Stimulated activated CD4-positive, alpha-beta T cell treated with anti-CD3 and anti-CD28 coated beads, Interleukin-4, amount 100 ng/mL, for 1 hour (primary cell): Measurements from ENCODE around the gene PLA2G2F.
"Not testable (repeated sequence)": the region's sequence is repeated elsewhere in the genome, so short reads cannot be mapped to it uniquely, and the experiment has no call there.

ENCODE experiments used
- DNase-seq: peaks from one replicate; pipeline ENCODE4 v3.0.0-alpha.2; 2020

Gene PLA2G2F

DNA sequence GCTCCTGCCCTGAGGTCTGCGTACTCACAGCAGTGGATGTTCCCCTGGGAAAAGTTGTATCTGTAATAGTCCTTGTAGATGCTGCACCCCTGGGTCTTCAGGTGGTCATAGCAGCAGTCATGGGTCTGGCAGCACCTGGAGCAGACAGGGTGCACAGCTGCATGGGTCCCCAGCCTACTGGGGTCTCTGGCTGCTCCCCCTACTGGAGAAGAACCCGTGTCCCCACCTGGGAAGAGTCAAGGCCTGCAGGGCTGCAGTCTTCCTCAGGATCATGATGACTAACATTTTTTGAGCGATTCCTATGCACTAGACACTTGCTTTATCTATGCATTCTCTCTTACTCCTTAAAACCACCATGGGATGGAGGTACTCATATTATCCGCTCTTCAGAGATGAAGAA, 23.6 kb upstream of the PLA2G2F start:
- no peak for DNase-seq

GRCh38 chr1:20115916-20116315, 23.2 kb upstream of the PLA2G2F start:
- DNase-seq = no peak

GRCh38 chr1:20117236-20117635, 21.9 kb upstream of the PLA2G2F start:
- no peak for DNase-seq

DNA sequence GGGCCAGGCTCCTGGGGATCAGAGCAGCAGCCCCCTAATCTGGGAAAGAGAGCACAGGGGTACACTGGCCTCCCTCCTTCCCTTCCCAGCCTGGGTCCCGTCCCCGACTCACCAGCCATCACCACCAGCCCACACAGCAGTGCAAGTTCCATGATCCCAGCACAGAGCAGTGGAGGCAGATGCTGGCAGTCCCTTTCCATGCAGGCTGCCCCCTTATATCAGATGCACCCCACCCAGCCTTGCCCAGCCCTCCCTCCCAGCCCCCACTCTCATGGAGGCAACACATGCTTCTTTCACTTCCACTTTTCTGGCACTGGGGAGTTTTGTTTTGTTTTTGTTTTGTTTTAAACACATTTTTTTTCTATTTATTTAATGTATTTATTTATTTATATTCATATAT, 19.8 kb upstream of the PLA2G2F start, which contains the start of gene PLA2G2D:
Gene PLA2G2D (minus strand): TSS at position 190 of the 400 bp plus-strand sequence. CDS start 38 bp downstream, at position 152.
- no peak for DNase-seq

- no peak for DNase-seq
Observed at GRCh38 chr1:20120796-20121195, 18.3 kb upstream of the PLA2G2F start.

DNA sequence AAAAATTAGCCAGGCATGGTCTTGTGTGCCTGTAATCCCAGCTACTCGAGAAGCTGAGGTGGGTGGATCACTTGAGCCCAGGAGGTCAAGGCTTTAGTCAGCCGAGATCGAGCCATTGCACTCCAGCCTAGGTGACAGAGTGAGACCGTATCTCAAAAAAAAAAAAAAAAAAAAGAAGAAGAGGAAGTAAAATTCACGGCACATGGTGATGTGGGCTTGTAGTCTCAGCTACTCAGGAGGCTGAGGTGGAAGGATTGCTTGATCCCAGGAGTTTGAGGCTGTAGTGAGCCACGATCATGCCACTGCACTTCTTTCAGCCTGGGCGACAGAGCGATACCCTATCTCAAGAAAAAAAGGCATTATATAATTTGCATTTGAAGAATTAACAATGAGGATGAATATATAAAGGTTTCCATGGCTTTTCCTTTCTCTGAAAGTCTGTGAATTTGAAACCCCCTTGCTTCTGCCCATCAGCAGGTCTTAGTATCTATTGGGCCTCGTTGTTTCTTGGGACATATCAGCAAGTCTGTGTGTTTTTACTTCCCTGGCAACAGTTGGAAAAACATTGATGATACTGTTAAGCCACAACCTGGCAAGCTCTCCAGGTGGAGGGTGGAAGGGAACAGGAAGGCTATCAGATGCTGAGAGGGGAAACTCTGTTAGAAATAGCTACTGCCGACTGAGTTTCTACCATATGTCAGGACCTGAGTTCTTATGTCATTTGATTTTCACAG, 15.2 kb upstream of the PLA2G2F start:
- no peak for DNase-seq

GRCh38 chr1:20124456-20125057, 14.6 kb upstream of the PLA2G2F start:
- DNase-seq = no peak

- no peak for DNase-seq
Observed at GRCh38 chr1:20125100-20125499, 14.0 kb upstream of the PLA2G2F start.

- no peak for DNase-seq
Observed at GRCh38 chr1:20126041-20126805, 12.9 kb upstream of the PLA2G2F start.

- no peak for DNase-seq
Observed at GRCh38 chr1:20126806-20127440, 12.2 kb upstream of the PLA2G2F start.

GRCh38 chr1:20130518-20130917, 8.6 kb upstream of the PLA2G2F start:
- not testable (repeated sequence) for DNase-seq

DNA sequence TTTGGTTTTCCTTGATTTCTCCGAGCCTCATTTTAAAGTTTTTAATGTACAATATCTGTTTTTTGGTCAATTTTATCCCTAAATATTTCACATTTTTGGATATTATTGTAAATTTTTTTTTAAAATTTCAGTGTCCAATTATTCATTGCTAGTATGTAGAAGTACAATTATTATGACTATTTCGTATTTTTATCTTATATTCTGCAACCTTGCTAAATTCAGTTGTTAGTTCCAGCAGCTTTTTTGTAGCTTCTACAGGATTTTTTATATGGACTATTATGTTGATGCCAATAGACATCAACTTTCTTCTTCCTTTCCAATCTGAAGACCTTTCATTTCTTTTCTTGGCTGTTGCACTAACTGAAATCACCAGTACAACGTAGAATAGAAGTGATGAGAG, 4.1 kb upstream of the PLA2G2F start:
- no peak for DNase-seq

- no peak for DNase-seq
Observed at GRCh38 chr1:20136249-20136648, 2.9 kb upstream of the PLA2G2F start.

DNA sequence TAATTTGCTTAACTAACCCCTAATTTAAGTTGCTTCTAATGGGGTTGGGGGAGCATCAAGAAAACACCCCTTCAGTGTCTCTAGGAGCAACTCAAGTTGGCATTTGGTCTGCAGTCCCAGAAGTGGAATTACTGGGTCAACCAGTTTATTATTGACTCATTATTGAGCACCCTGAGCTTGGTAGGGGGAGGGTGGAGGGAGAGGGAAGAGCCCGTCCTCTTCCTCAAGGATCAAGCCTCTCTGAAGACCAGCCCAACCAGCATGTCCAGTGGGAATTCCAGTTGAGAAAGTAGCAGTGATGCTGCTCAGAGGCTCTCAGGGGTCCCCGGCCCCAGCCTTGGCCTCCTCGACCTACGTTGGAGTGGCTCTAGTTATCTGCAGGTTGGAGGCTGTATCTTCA, 2.1 kb upstream of the PLA2G2F start:
- DNase-seq = no peak

GRCh38 chr1:20137604-20138003, 1.5 kb upstream of the PLA2G2F start:
- DNase-seq = no peak

GRCh38 chr1:20138346-20138745, 777 bp upstream of the PLA2G2F start:
- no peak for DNase-seq

GRCh38 chr1:20139776-20140612, 871 bp downstream of the PLA2G2F start:
- DNase-seq = no peak

DNA sequence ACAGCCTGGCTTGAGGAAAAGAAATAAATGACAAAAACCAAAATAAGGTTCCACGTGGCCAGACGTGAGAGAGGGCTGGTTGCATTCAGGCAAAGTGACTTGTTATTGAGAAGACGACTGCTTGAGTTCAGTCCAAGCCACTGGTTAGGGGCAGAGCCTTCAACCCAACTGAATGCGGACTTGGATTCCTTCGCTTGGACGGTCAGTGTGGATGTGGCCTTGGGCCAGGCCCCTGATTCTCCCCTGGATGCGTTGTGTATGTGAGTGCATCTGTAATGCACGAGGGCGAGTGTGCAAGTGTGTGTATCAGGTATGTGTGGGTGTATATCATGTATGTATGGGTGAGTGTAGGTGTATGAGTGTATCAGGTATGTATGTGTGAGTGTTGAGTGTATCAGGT, 1.9 kb downstream of the PLA2G2F start:
- DNase-seq = no peak

- no peak for DNase-seq
Observed at GRCh38 chr1:20141466-20141865, 2.3 kb downstream of the PLA2G2F start.

DNA sequence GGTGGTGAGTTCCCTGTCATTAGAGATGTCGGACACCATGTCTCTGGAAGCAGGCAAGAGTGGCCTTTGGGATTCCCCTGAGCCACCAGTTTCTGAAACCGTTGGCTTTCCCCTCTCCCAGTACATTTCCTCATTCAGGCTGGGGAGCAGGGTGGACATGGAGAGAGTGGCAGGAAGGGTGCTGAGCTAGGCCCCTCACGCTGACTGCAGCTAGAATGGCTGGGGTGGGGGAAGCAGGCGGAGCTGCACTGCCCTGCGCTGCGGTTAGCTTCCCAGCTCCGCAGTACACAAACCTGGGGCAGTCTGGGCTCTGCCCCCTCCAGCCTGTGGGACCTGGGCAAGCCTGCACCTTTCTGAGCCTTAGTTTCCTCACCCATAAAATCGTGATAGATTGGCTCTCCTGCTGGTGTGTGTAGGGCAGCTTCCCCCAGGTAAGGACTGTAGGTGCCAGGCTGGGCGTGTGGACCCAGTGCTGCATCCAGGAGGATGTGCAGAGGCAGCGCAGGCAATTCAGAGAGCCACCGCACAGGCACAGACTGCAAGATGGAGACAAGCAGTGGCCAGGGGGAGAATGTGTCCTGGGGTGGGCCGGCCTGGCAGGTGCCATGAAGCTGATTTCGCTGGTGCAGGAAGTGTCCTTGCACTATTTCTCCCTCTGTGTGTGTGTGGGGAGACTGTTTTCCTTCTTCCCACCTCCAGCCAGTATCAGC, 3.0 kb downstream of the PLA2G2F start:
- DNase-seq = no peak

DNA sequence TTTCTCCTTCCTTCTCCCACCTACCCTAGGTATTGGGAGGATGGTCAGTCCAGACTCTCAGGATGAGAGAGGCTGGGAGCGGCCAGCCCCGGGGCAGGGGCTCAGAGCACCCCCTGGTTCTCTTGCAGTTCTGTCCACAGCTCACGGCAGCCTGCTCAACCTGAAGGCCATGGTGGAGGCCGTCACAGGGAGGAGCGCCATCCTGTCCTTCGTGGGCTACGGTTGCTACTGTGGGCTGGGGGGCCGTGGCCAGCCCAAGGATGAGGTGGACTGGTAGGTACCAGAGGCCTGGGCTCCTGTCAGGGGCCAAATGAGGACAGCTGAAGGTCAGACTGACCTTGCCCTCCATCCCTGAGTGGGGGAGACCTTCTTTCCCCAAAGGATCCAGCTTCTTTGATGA, 4.2 kb downstream of the PLA2G2F start:
- DNase-seq = no peak
